Kidney capillary endothelial cell (primary cell): ENCODE measurements around the gene PDE5A.
"Not testable (repeated sequence)": the region's sequence is repeated elsewhere in the genome, so short reads cannot be mapped to it uniquely, and the experiment has no call there.

ENCODE experiments used
- DNase-seq: peaks from one replicate; pipeline ENCODE4 v3.0.0-alpha.2; 2018; ENCODE audit warnings: low spot score

PDE5A gene

DNA sequence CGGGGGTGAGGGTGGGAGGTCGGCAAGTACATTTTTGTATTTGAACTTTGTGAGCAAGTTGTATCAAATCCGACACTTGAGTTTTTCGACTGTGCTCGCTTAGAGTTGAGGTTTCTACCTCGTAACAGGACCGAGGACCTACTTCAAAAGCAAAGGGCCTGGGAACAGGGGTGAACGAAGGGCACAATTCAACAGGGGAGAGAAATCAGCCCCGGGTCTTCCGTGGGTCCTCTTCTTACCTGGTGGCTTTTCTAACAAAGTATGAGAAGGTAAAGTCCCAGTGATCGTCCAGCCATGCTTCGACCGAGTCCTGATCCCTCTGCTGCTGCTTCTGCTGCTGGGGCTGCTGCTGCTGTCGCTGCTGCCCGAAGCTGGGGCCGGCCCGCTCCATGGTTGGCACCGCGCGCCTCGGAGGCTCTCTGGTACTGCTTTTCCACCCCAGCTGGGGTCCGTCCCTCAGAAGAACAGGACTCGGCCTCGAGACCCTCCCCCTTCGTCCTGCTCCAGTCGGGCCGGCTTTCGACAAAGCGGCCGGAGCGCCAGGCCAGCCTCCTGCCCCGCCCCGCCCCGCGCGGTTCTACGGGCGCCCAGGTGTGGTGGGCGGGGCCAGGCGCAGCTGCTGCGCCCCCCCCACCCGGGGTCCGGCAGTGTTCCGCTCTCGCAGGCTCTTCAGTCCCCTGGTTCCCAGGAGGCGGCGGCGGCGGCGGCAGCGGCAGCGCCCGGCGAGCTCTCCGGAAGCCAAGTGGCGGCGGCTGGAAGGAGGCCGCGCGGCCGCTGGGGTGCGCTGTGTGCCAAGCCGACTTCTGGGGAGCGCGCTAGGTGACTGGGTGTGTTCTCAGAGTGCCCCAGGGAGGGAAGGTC, at the start of gene PDE5A:
Gene PDE5A (minus strand): TSS at position 524 of the 861 bp plus-strand sequence. CDS start 133 bp downstream, at position 391.
- peak; percentile 56 for DNase-seq

DNA sequence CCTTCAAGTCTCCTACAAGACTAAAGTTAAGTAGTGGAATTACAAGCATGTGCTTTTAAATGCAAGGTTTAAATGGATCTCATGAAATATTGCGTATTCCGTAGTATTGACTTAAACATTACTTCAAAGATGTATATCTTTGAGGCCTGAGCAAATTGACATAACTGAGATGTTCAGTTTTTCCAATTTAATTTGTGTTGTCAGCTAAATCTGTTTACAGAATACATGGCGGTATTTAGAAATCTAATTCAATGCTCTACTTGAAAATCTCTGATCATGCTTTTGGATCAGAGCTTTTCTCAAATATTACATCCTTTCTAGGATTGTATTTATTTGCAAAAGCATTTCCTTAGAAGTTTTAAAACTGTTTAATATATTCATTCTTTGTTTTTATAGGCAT, 47.5 kb upstream of the PDE5A start:
- no peak for DNase-seq

DNA sequence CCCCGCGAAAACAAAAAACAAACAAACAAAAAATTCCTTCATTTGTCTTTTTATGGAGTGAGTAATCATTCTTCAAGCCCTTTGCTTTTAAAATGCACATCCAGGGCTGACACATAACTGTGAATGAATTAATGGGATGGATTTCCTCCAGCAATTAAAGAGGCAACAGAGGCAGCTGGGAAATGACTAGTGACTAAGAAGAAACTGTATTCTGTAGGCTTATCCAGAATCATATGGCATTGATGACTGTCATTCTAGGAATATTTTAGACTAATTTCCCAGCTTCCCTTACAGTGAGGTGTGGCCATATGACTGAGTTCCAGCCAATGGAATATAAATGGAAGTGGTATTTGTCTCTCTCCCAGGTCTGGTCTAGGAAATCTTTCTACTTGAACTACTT, 46.8 kb upstream of the PDE5A start:
- no peak for DNase-seq

DNA sequence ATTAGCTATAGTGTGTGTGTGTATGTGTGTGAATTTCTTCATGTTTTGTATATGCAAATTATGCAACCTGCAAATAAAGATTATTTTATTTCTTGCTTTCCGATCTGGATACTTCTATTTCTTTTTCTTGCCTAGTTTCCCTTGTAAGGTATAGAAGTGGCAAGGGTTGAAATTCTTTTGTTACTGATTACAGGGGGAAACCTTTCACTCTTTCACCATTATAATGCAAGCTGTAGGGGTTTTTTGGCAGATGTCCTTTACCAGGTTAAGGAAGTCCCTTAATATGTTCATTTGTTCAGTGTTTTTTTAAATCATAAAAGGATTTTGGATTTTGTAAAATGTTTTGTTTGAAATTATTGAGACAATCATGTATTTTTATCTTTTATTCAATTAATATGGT, 44.3 kb upstream of the PDE5A start:
- no peak for DNase-seq

DNA sequence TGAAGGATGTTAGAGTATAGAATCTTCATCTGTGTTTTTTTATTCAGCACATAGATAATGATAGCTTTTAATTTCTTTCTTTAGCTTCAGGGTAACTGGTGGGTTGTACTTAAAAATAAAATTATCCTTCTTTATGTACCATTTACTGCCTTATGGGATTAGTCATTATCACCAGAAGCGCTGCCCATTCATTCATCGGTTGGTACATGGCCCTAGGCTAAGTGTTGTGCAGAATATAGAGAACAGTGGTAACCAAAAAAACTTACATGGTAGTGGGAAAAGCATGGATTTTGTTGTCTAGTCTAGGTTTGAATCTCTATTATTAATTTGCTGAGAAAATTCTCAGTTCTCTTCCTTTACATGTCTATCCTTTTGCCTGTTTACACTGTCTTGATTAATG, 43.5 kb upstream of the PDE5A start:
- no peak for DNase-seq

DNA sequence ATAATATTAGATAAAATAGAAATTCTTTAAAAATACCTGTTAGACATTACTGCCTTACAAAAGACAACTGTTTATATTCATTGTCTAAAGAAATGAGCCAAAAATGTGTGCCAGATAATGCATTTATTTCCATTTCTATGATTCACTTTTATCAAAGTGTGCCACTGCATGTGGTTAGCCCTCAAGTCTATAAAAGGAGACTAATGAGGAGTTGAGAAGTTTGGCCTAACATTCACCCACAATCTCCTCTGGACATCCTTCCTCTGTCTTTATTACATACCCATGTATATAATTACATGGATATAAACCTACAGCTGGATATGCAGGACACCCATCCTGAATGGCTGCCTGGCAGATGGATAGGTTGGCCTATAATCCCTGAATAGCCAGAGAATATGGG, 42.6 kb upstream of the PDE5A start:
- DNase-seq = no peak

DNA sequence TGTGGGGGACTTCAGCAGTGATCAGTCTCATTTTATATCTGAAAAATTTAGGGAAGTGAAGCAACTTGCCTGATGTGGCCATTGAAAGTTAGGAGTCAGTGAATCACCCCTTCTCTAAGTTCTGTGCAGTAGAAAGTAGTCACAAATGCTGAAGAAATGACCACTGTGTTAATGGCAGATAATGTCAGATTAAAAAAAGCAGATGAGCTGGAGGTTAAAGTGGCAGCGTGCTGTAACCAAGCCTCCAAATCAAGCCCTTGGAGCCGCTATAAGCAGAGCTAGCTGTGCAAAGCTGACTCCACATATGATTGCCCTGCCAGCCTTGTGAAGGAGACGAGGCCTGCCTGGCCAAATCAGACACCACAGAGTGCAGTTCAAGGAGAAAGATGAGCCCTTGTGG, 39.2 kb upstream of the PDE5A start:
- DNase-seq = no peak

DNA sequence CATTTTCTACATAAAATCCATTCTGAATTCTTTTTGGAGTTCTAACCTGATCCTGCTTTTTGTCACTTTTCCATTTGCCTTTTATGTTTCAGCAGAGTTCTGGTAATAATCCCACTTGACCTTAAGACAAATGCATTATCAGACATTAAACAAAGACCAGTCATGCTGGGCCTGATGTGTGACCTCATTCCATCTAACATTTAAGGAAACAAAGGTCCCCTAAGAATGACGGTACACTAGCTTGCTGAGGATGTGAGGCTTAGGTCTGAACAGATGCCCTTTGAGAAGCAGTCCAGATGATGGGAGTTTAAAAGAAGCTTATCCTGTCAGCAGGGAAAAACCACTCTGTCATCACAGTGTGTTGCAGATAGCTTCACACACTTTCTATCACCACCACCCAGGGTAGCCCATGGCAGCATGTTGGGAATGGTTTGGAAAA, 38.1 kb upstream of the PDE5A start:
- DNase-seq = no peak

DNA sequence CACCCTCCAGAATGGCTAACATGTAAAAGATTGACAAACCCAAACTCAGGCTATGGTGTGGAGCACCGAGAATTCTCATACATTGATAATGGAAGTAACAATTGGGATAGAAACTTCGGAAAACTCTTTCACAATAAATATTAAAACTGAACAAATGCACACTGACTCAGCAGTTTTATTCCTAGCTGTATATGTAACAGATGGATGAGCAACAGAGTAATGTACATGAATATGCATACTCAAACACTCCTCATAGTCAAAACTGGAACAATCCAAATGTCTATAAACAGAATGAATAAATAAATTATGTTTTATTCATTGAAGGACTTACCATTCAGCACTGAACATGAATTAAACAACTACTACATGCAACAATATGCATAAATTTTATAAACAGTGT, 37.1 kb upstream of the PDE5A start:
- no peak for DNase-seq

DNA sequence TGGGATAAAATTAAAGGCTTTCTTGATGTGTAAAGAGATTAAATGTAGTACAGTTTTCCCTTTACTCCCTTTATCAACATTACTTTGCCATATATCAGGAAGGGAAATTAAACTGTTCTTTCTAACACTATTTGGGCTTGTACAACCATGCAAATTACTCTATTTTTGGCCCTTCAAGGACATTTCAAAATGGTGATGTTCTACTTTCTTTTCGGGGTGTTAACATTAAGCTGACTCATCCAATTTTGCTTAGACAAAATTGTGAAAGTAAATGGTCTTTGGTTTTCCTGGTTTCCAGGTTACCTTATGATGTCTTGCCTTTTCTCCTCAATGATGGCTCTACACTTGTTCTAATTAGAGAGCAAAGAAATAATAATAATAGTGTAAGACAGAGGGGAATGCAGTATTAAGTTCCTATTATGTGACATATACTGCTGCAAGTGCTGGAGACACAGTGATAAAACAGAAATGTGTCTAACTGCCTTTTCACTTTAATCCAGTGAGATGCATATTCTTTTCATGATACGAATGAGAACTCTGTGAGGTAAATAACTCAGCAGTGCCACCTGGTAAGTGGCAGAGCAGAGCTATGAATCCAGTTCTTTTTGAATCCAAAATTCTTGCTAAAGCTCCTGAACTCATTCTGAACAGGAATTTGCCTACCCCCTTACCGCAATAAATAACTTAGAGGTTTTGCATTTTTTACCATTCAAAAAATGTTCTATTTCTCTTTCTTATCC, 35.7 kb upstream of the PDE5A start:
- no peak for DNase-seq

DNA sequence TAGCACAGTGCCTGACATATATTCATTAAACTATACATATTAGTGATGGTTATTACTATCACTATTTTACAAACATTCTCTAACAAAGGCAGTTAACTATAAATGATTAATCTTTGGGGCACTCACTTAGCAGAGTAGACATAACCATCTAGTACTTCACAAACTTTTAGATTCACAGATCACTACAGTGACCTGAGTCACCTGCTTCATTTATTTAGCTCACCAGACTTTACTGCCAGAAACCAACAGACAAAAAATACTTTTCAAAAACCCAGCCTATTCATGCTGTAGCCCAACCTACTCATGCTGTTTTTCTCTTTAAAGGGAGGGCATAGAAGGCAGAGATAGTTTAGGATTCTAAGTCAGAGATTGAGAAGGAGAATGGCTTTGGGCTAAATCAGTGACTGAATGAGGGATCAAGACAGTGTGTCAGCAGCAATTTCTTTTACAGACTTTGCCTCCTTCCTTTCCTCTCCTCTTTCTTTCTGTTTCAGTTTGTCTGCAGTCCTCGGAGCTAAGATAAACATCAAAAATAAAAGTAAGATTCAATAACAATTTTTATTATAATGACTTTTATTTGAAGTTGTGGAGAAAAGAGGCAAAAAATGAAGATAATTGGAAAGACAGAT, 34.7 kb upstream of the PDE5A start:
- DNase-seq = no peak

DNA sequence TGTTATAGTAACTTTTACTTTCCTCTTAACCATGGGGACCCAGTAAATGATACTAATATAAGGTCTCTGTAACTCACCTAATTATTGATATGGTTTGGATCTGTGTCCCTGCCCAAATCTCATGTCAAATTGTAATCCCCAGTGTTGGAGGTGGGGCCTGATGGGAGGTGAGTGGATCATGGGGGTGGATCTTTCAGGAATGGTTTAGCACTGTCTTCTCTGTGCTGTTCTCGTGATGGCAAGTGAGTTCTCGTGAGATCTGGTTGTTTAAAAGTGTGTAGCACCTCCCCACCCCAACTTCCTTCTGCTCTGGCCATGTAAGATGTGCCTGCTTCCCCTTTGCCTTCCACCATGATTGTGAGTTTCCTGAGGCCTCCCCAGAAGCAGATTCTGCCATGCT, 34.0 kb upstream of the PDE5A start:
- not testable (repeated sequence) for DNase-seq

DNA sequence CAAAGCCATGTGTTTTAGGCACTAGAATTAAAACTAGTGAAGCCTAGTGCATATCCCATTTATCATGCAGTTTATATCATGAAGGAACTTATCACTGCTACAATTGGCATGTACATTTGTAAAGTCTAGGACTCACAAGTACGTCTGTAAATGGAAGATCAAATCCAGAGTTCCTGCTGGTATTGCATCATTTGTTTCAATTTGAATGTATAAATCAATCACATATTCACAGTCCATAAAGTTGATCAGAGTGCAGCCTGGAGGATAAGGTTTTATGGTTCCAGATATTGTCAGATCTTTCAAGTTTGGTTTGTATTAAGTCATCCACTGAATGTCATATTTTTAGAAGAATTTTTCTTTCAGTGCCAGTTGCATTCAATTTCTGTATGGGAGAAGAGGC, 32.6 kb upstream of the PDE5A start:
- no peak for DNase-seq

DNA sequence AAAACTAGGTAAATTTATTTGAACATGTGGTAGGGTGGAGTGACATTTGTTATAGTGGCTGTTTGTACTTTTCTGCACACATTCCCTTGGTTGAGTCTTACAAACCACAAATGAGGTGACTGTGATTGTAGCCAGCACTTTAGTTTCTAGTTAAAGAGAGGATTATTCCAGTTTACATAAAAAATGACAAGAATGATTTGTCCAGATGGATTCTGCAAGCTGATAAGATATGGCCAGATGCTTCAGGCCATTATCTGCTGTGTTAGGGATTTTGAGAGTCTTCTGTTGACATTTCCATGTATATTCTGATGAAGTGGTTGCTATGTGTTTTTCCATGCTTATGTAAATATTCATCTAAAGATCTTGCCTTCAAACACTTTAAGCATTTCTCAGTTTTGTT, 31.0 kb upstream of the PDE5A start:
- no peak for DNase-seq

DNA sequence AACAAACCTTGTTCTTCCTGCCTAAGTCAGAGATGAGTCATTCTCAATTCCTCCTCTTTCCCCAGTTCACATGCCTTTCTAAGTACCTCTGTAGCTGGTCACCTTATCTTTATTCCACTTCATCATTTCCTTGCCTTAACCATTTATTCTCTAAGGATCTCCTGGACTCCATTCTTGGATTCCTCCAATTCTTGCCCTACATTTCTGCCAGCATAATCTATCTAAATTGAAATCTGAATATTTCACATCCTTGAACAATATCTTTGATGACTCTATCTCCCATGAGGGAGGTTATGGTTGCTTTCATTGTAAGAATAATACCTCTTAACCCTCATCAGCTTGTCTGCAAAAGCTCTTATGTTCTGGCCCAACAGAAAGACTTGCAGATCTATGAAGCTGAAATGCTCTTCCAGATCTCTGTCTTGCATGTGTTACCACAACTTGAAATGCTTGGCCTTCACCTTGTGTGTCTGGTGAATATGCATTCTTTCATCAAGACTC, 28.6 kb upstream of the PDE5A start:
- no peak for DNase-seq

DNA sequence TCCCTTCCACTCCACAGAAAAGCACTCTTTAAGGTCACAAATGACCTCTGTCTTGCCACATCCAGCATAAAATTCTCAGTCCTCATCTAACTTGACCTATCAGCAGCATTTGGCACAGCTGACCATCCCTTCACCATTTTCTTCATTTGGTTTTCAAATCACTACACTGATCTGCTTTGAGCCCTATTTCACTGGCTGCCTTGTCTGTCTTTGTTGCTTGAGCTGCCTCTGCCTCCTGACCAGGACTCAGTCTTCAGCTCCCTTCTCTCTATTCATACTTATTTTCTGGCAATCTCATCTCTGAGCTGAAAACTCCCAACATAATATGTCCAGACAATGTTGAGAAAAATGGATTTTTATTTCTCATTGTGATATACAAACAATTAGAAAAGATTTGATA, 27.7 kb upstream of the PDE5A start:
- no peak for DNase-seq

DNA sequence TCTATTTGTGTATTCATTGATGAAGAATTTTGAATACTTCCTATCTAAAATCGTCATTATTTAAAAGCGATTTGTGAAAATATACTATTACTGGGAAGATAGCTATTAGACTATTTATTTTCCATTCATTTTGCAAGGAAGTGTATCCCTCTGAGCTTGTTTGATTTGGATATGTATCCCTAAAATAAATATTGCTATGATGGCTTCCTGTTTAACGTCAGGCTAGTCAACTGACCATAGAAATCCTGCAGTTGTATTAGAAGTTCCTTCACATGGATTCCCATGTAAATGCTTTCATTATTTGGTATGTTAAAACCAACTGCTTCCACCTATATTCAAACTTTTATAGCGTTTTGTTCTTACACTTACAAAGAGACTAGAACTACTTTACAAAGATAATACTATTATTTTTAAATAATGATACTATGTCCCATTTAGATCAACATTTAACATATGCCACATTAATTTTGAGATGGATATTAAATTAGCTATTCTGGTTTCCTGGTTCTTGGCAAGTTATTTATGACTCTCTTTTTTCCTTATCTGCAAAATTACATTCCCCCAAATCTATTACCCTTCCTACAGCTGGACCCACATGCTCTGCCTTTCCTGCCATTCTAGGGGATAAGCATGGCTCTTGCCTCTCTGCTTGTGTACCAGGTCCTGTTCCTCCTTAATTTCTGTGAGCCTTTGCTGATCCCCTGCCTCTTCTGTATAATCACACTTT, 26.7 kb upstream of the PDE5A start:
- no peak for DNase-seq

DNA sequence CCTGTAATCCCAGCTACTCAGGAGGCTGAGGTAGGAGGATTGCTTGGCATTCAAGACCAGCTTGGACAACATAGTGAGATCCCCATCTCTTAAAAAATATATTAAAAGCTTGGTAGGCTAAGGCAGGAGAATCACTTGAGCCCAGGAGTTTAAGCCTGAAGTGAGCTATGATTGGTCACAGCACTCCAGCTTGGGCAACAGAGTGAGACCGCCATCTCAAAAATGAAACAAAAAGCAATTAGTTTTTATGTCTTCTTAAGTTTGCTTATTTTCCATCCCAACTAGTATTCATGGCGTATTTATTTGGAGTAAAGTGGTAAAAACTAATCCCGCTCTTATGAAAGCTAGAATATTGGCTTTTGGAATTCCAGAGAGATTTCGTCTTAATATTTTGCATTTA, 25.4 kb upstream of the PDE5A start:
- DNase-seq = no peak

DNA sequence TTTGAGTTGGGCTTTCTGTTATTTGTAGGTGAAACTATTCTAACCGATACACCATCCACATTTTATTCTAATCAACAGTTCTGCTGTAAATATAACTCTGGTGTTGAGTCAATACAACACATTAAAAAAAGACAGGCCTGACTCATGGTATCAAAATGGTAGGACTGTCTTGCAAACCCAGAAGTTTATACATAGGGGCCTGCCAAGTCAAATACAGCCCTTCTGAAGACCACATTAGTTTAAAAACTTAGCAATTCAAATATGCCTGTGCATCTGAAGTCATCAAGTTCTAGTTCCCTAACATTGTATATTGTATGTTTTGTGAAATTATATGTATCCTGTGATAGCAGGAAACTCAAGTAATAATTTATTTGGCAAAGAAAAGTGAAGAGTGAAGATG, 24.4 kb upstream of the PDE5A start:
- DNase-seq = no peak

DNA sequence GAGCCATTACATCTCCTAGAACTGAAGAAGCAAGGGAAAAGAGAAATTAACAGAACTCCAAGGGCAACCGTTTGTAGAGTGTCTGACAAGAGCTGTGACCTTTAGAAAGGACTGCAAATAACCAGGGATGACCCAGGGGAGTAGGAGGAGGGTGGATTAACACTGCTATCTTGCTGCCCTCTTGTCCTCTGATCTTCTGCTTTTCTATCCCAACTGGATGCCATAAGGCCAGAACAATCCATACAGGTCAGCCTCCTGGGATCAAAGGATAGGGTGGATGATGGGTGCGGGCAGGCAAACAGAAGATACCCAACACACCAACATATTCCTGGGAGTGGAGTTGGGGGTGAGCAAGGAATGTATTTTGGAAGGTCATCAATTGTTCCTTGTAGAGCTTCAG, 19.8 kb upstream of the PDE5A start:
- no peak for DNase-seq

DNA sequence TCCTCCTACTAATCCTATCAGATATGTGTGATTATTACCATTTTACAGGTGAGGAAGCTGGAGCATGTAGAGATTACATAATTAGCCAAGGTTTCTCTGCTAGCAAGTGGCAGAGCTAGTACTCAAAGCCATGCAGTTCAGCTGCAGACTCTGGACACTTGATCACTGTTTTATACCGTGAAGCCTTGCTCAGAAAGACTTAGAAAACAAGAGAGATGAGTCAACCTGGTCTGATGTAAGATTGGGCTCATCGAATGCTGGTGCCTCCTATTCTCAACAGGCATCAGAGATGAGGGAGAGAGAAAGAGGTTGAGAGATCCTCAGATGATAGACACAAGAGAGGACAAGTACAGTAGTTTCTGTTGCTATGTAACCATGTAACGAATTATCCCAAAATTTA, 19.0 kb upstream of the PDE5A start:
- no peak for DNase-seq
